Bronchial epithelial cell (primary cell): ENCODE results near the gene DMWD. TPM values are rescaled to one million over a fixed set of nuclear protein-coding genes. Genes with fewer than 3 reads are reported as not detected.
"Not testable (repeated sequence)": the region's sequence is repeated elsewhere in the genome, so short reads cannot be mapped to it uniquely, and the experiment has no call there.

Source experiments
- DNase-seq: peaks from one replicate; pipeline ENCODE4 v3.0.0-alpha.2; 2010; ENCODE audit warnings: low read depth
- FAIRE-seq: peaks from 2 replicates; lab custom pipeline; 2011; peaks lifted over from hg19 to GRCh38; lab: Jason Lieb, UNC
- H3K27me3 ChIP-seq: 2 replicates; pipeline ENCODE4 v1.5.1; 2011; ENCODE audit warnings: low read length; ENCODE audit not compliant: control insufficient read depth, insufficient read depth
- H3K36me3 ChIP-seq: 2 replicates; pipeline ENCODE4 v1.5.1; 2011; ENCODE audit warnings: low read length; ENCODE audit not compliant: control insufficient read depth, insufficient read depth
- H3K4me3 ChIP-seq: 2 replicates; pipeline ENCODE4 v1.5.1; 2011; ENCODE audit warnings: mild to moderate bottlenecking, low read depth, low read length, control low read depth
- total RNA-seq: library from RNA; depleted of rRNA; stranded (reverse); fragments of >200 nt; gene quantifications from 2 replicates; pipeline ENCODE4 v1.2.1, GENCODE V29; 2014
- TF ChIP-seq, protein P1 (sequence below): IDR thresholded peaks from 2 replicates; pipeline ENCODE4 v1.5.1; 2011; ENCODE audit warnings: mild to moderate bottlenecking, moderate library complexity, low read length, control low read depth, inconsistent platforms; ENCODE audit not compliant: insufficient read depth, severe bottlenecking

The DMWD gene
- total RNA-seq, 1 donor from 2014 or later = 29.0 TPM

DNA sequence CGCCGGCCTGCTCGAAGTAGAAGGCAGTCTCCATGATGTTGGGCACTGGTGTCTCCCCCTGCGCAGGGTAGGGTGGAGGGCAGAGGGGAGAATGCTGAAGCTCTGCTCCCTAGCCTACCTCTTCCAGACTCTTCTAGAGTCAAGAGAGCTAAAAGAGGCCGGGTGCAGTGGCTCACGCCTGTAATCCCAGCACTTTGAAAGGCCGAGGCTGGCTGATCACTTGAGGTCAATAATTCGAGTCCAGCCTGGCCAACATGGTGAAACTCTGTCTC, 12.2 kb upstream of the DMWD start:
- Histone ChIP-seq H3K36me3 (no peaks in the 10 kb centered on the region), H3K4me3 (no peak overlapping the region), H3K27me3 (no peaks in the 10 kb centered on the region)
- TF ChIP-seq, protein P1, sequence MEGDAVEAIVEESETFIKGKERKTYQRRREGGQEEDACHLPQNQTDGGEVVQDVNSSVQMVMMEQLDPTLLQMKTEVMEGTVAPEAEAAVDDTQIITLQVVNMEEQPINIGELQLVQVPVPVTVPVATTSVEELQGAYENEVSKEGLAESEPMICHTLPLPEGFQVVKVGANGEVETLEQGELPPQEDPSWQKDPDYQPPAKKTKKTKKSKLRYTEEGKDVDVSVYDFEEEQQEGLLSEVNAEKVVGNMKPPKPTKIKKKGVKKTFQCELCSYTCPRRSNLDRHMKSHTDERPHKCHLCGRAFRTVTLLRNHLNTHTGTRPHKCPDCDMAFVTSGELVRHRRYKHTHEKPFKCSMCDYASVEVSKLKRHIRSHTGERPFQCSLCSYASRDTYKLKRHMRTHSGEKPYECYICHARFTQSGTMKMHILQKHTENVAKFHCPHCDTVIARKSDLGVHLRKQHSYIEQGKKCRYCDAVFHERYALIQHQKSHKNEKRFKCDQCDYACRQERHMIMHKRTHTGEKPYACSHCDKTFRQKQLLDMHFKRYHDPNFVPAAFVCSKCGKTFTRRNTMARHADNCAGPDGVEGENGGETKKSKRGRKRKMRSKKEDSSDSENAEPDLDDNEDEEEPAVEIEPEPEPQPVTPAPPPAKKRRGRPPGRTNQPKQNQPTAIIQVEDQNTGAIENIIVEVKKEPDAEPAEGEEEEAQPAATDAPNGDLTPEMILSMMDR = no peak
- no peak for DNase-seq
- FAIRE-seq = no peak

DNA sequence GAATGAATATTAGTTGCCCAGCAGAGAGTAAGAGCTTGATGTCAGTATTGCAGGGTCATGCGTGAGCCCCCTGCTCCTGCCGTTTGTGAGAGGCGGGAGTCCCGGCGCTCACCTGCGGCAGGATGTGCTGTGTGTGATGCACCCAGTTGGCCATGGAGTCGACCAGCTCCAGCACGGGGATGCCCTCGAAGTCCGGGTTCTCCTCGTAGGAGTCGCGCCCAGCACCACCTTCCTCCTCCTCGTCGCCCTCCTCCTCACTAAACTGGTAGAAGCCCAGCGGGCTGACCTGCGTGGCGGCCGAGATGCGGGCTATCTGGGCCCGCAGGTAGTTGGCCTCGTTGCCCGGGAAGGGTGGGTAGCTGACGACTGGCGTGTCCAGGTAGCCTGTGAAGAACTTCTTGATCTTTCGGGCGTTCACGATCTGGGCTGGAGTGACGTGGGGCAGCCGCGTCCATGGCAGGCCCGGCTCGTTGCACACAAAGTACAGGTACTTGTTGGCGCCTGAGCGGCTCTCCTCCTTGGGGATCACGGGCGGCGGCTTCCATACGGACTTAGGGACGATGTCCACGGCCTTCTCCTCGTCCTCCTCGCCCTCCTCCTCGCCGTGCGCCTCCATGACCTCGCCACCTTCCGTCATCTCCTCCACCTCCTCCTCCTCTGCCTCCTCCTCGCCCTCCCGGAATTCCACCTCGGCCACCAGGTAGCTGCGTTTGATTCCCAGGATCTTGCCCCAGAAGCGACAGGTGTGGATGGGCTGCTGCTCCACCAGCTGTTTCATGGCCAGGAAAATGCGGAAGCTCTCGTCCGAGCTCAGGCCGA, 11.7 kb upstream of the DMWD start:
- FAIRE-seq = no peak
- H3K36me3 ChIP-seq = no peaks in the 10 kb centered on the region
- H3K27me3 ChIP-seq = no peaks in the 10 kb centered on the region
- TF ChIP-seq, protein P1 = no peak
- H3K4me3 ChIP-seq = no peak overlapping the region
- no peak for DNase-seq

DNA sequence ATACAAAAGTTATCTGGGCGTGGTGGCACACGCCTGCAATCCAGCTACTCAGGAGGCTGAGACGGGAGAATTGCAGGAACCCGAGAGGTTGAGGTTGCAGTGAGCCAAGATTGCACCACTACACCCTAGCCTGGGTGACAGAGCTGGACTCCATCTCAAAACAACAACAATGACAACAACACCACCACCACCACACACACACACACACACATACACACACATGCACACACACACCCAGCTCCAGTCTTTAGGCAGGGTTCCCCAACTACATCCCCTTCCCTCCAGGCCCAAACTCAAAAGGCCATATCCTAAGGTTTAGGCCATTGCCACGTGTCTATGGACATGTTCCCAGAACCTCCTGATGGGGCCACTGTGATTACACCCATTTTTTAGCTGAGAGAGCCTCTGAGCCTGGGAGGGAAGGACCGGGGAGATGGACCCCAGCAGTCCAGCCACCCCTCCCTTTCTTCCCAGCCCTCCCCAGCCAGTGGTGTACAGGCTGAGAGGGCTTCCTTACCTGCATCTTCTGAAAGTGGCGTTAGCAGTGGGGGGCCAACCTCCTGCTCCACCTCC, 9.0 kb upstream of the DMWD start:
- TF ChIP-seq, protein P1 = no peak
- FAIRE-seq (peak; percentile 87), DNase-seq (no peak)
- H3K36me3 ChIP-seq = no peaks in the 10 kb centered on the region
- no peak overlapping the region for H3K4me3 ChIP-seq
- no peaks in the 10 kb centered on the region for H3K27me3 ChIP-seq

DNA sequence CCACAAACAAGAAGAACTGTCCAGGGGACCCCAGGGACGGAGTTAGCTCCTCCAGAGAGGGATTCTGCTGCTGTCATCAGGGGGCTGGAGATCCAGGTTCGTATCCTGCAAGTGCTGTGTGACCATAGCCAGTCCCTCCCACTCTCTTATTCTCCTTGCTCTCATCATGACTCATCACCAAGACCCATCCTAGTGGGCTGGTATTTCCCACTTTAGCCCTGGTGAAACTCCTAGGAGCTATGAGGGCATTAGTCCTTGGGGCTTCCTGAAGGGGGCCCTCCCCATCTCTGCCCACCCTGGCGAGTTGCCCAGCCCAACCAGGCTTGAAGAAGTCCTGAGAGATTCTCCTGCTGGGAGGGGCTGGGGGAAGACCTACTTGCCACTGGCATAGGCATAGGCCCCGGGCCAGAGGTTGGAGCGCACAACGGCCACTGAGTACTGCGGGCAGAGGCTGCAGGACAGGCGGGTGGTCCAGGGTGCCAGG, 7.5 kb upstream of the DMWD start:
- DNase-seq = peak; percentile 42
- H3K36me3 ChIP-seq = no peaks in the 10 kb centered on the region

DNA sequence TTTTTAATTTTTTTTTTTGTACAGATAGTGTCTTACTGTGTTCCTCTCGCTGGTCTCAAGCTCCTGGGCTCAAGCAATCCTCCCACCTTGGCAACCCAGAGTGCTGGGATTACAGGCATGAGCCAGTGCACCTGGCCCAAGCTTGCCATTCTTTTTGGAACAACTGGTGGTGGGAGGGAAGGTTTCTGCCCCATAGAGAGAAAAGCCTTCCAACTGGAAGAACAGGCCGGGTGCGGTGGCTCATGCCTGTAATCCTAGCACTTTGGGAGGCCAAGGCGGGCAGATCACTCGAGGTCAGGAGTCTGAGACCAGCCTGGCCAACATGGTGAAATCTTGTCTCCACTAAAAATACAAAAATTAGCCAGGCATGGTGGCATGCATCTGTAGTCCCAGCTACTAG, 6.9 kb upstream of the DMWD start:
- not testable (repeated sequence) for H3K27me3 ChIP-seq, FAIRE-seq, H3K4me3 ChIP-seq, H3K36me3 ChIP-seq, DNase-seq

More for the DNA sequence above, 7.5 kb upstream of the DMWD start:
- FAIRE-seq = peak; percentile 55
- Histone ChIP-seq H3K4me3 (no peak overlapping the region), H3K27me3 (no peaks in the 10 kb centered on the region)
- TF ChIP-seq, protein P1 = no peak

DNA sequence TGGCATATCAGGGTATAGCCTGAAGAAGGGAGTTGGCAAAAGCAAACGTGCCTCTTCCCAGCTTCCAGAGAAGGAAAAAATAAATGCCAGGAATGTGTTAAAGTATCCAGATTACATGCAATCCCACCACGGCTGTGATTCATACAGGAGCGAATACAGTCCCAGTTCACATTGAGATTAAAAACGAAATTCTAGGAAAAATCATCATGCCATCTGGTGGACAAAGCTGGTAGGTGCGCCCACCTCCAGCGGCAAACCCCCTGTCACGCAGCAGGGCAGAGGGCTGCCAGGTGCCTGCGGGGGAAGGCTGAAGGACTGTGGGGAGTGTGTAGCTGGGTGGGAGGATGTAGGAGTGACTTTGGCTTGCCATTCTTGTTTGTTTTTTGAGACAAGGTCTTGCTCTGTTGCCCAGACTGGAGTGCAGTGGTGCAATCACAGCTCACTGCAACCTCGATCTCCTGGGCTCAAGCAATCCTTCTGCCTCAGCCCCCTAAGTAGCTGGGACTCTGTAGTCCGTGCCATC, 6.4 kb upstream of the DMWD start:
- H3K27me3 ChIP-seq = no peaks in the 10 kb centered on the region

More for the DNA sequence above, 6.4 kb upstream of the DMWD start:
- DNase-seq (peak; percentile 50), FAIRE-seq (peak; percentile 73)
- Histone ChIP-seq H3K36me3 (no peaks in the 10 kb centered on the region), H3K4me3 (no peak overlapping the region)
- TF ChIP-seq, protein P1 = peak; percentile 70
